Peyer's patch (tissue), 4 donors: ENCODE data around the gene HYCC1.

ENCODE experiments used
- POLR2A ChIP-seq, 2 donors: fragments of 450-650 bp; IDR thresholded peaks; one replicate each; pipeline ENCODE4 v1.5.1; 2017; ENCODE audit warnings: antibody characterized with exemption in 2 of 2, mild to moderate bottlenecking in 2 of 2, moderate library complexity in 2 of 2
- TF ChIP-seq, protein P1 (sequence below), 6 experiments: fragments of 450-650 bp in 4 of 6; fragments of 200-600 bp in 2 of 6; sonication (generic) in 1 of 6; IDR thresholded peaks; one replicate each; pipeline ENCODE4 v1.5.1; 2017 to 2019; ENCODE audit warnings: antibody characterized with exemption in 6 of 6, mild to moderate bottlenecking in 3 of 6, moderate library complexity in 1 of 6

DNA sequence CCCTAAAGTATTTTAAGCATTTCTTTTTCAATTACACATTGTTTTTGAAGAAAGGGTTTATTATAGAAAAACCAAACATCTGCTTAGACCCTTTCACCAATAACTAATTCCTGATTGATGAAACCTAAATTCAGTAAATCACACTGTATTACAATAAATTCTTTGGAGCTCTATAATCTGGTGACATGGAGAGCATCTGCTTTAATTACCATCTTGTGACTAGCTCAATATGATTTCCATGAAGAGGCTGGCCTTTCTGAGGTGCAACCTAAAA lies 9.7 kb downstream of the HYCC1 start:
- TF ChIP-seq, protein P1, sequence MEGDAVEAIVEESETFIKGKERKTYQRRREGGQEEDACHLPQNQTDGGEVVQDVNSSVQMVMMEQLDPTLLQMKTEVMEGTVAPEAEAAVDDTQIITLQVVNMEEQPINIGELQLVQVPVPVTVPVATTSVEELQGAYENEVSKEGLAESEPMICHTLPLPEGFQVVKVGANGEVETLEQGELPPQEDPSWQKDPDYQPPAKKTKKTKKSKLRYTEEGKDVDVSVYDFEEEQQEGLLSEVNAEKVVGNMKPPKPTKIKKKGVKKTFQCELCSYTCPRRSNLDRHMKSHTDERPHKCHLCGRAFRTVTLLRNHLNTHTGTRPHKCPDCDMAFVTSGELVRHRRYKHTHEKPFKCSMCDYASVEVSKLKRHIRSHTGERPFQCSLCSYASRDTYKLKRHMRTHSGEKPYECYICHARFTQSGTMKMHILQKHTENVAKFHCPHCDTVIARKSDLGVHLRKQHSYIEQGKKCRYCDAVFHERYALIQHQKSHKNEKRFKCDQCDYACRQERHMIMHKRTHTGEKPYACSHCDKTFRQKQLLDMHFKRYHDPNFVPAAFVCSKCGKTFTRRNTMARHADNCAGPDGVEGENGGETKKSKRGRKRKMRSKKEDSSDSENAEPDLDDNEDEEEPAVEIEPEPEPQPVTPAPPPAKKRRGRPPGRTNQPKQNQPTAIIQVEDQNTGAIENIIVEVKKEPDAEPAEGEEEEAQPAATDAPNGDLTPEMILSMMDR (IDR thresholded peaks at IDR 0.05), result no peak
- no peak for TF ChIP-seq POLR2A (IDR thresholded peaks at IDR 0.05)
